Gastroesophageal sphincter (tissue), 4 donors: Measurements from ENCODE around the gene MCM5. TPM values are rescaled to one million over a fixed set of nuclear protein-coding genes. Genes with fewer than 3 reads are reported as not detected.
A peak's percentile ranks its signal among the peaks of the same experiment; 100 is the strongest.

Experiments
- ATAC-seq: fragments of 150-250 bp; one replicate; pipeline ENCODE4 v1.9.1; 2016; ENCODE audit warnings: mild to moderate bottlenecking, moderate library complexity
- H3K27ac ChIP-seq, 4 donors: fragments of 200-600 bp; sonication (generic) in 3 of 4; 1 replicate in 3 of 4; 2 replicates in 1 of 4; pipeline ENCODE4 v1.5.1; 2016 to 2019
- H3K27me3 ChIP-seq: fragments of 200-600 bp; sonication (generic); one replicate; pipeline ENCODE4 v1.5.1; 2019
- H3K36me3 ChIP-seq, 2 donors: fragments of 200-600 bp; sonication (generic); one replicate each; pipeline ENCODE4 v1.5.1; 2019; ENCODE audit warnings: control low read depth in 1 of 2
- H3K4me1 ChIP-seq, 3 donors: fragments of 200-600 bp; sonication (generic); 1 replicate in 2 of 3; 2 replicates in 1 of 3; pipeline ENCODE4 v1.5.1; 2016 to 2019; ENCODE audit warnings: control low read depth in 2 of 3
- H3K4me3 ChIP-seq, 2 donors: fragments of 200-600 bp; sonication (generic); one replicate each; pipeline ENCODE4 v1.5.1; 2019; ENCODE audit warnings: mild to moderate bottlenecking in 1 of 2, moderate library complexity in 1 of 2
- H3K9me3 ChIP-seq, 3 donors: fragments of 200-600 bp; sonication (generic); one replicate each; pipeline ENCODE4 v1.5.1; 2017 to 2019; ENCODE audit warnings: control low read depth in 2 of 3
- CTCF ChIP-seq, 4 experiments: fragments of 200-600 bp in 2 of 4; fragments of 450-650 bp in 2 of 4; sonication (generic) in 1 of 4; IDR thresholded peaks; one replicate each; pipeline ENCODE4 v1.5.1; 2017 to 2019; ENCODE audit warnings: antibody characterized with exemption in 4 of 4, mild to moderate bottlenecking in 2 of 4, moderate library complexity in 2 of 4
- EP300 ChIP-seq: sonication (generic); formaldehyde crosslinking; IDR thresholded peaks from one replicate; pipeline ENCODE4 v1.6.1; 2017; ENCODE audit warnings: antibody characterized with exemption, mild to moderate bottlenecking
- POLR2A ChIP-seq, 2 donors: fragments of 450-650 bp; IDR thresholded peaks; one replicate each; pipeline ENCODE4 v1.6.1; 2017; ENCODE audit warnings: antibody characterized with exemption in 2 of 2, mild to moderate bottlenecking in 2 of 2, moderate library complexity in 1 of 2
- POLR2AphosphoS5 ChIP-seq: sonication (generic); formaldehyde crosslinking; IDR thresholded peaks from one replicate; pipeline ENCODE4 v1.6.1; 2017; ENCODE audit warnings: antibody characterized with exemption
- WGBS, 2 donors: methylation state at CpG; one replicate each; pipeline ENCODE4 v1.1.5; 2018; ENCODE audit warnings: low coverage in 1 of 2; 5-methylcytosine and 5-hydroxymethylcytosine counted together
- total RNA-seq, 4 donors: library from RNA; depleted of rRNA; stranded (reverse); fragments of >200 nt; gene quantifications; one replicate each; pipeline ENCODE4 v1.1.0, GENCODE V29; 2016

MCM5 gene
- total RNA-seq, 4 donors from 2014 or later, result 14.5 to 19.2 (median 15.3) TPM

- Histone ChIP-seq H3K36me3 (no peaks in the 10 kb centered on the region), H3K9me3 (no peaks in the 10 kb centered on the region), H3K4me3 (no peak overlapping the region), H3K27me3 (no peaks in the 10 kb centered on the region), H3K27ac (no peak overlapping the region), H3K4me1 (peaks cover 0 to 13% (median 5%) of the 10 kb centered on the region in 3 donors)
- no peak for TF ChIP-seq CTCF (IDR thresholded peaks at IDR 0.05)
- no peak for TF ChIP-seq EP300
- no peak for TF ChIP-seq POLR2A (IDR thresholded peaks at IDR 0.05)
- TF ChIP-seq POLR2AphosphoS5, result no peak
- ATAC-seq, result no peak
- 66 to 67% methylated on average over 3 to 6 of the region's 9 CpGs for WGBS, 2 donors
Observed at GRCh38 chr22:35462498-35463230, 62.7 kb downstream of the MCM5 start.

- ATAC-seq, result no peak
- H3K27me3 ChIP-seq, result no peaks in the 10 kb centered on the region
- no peaks in the 10 kb centered on the region for H3K36me3 ChIP-seq
- 92 to 100% methylated on average over 2 of the region's 2 CpGs for WGBS, 2 donors
- H3K4me1 ChIP-seq, result peaks cover 3 to 20% (median 11%) of the 10 kb centered on the region in 3 donors
- H3K4me3 ChIP-seq, result no peak overlapping the region
- H3K9me3 ChIP-seq, result no peaks in the 10 kb centered on the region
- H3K27ac ChIP-seq, result no peak overlapping the region
- TF ChIP-seq POLR2AphosphoS5 (no peak), CTCF (IDR thresholded peaks at IDR 0.05) (no peak), POLR2A (IDR thresholded peaks at IDR 0.05) (no peak), EP300 (no peak)
Observed at GRCh38 chr22:35463231-35463933, 63.4 kb downstream of the MCM5 start.

GRCh38 chr22:35464399-35464798, 64.5 kb downstream of the MCM5 start:
- Histone ChIP-seq H3K27me3 (no peaks in the 10 kb centered on the region), H3K27ac (no peak overlapping the region), H3K36me3 (no peaks in the 10 kb centered on the region), H3K4me1 (peaks cover 3 to 31% (median 11%) of the 10 kb centered on the region in 3 donors), H3K4me3 (no peak overlapping the region), H3K9me3 (no peaks in the 10 kb centered on the region)
- WGBS, 2 donors, result no CpG with 5 or more reads among the region's 3 CpGs
- ATAC-seq, result no peak
- no peak for TF ChIP-seq CTCF (IDR thresholded peaks at IDR 0.05)
- no peak for TF ChIP-seq POLR2AphosphoS5
- TF ChIP-seq EP300, result no peak
- TF ChIP-seq POLR2A (IDR thresholded peaks at IDR 0.05), result no peak

GRCh38 chr22:35465109-35465701, 65.3 kb downstream of the MCM5 start:
- no peaks in the 10 kb centered on the region for H3K36me3 ChIP-seq
- WGBS, 2 donors, result 100% methylated on average over 2 to 3 of the region's 9 CpGs
- H3K4me3 ChIP-seq, result no peak overlapping the region
- H3K4me1 ChIP-seq, result peaks cover 3 to 39% (median 11%) of the 10 kb centered on the region in 3 donors
- ATAC-seq, result peak; percentile 60
- H3K9me3 ChIP-seq, result no peaks in the 10 kb centered on the region
- peak overlapping the region in 2 of 4 donors; percentile 29 to 47 for H3K27ac ChIP-seq
- H3K27me3 ChIP-seq, result no peaks in the 10 kb centered on the region
- TF ChIP-seq CTCF (IDR thresholded peaks at IDR 0.05), result no peak
- TF ChIP-seq POLR2AphosphoS5, result peak; percentile 26
- no peak for TF ChIP-seq POLR2A (IDR thresholded peaks at IDR 0.05)
